HG03575 (cell line): ENCODE measurements around the gene VSIG10L2.
A peak's percentile ranks its signal among the peaks of the same experiment; 100 is the strongest.
"Not testable (repeated sequence)": the region's sequence is repeated elsewhere in the genome, so short reads cannot be mapped to it uniquely, and the experiment has no call there.

Experiments used
- ATAC-seq: cut with Tn5 transposase; IDR thresholded peaks from one replicate; pipeline ENCODE4 v1.9.1; 2021; ENCODE audit not compliant: unreplicated experiment, insufficient number of reproducible peaks, low FRiP score; ENCODE audit errors: extremely low read depth

The VSIG10L2 gene

DNA sequence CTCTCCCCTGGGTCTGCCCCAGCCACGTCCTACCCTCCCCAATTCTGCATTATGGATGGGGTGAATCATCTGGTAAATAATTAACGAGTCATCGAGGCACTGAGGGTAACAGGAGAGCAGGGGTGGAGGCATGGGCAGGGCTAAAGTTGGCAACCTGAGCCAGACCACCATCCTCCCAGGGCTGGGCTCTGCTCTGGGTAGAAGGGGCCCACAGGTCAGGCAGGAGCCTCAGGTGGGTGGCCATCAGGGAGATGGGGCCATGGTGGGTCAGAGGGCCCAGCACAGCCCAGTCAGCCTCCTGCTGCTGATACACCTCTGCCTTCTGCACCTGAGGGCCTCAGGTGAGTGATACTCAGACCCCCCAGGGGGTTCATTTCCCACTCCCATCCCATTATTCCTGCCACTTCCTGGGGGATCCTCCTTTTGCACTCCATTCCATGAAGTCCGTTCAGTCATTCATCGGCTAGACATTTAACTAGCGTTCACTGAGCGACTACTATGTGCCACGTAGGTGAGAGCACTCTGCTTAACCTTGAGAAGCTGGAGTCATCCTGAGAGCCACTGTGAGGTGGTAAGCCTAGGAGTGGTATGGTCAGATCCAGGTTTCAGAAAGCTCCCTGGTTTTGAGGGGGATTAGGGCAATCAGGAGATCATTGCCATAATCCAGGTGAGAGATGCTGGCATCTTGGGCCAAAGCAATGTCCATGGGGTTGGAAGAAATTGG is at the start of gene VSIG10L2:
Gene VSIG10L2, plus strand, starts transcription at position 248 of the 724 bp plus-strand sequence. Its CDS starts 12 bp downstream, at position 260.
- ATAC-seq: no peak

DNA sequence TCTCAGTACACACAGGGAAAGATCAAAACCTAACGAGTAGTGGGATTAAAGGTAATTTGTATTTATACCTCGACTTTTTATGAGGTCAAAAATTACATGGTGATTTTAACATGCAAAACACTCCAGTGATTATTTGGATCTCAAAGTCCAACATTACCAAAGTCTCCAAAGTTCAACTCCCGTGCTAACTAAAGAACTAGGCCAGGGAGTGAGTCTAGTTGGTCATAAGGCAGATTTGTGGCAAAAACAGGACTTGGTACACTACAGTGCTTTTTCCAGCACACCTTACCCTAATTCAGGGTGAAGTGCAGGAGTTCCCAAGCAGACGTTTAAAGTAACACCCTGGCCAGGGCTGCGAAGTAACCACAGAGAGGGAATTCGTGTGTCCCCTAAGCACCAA is 44.0 kb upstream of the VSIG10L2 start:
- no peak for ATAC-seq

DNA sequence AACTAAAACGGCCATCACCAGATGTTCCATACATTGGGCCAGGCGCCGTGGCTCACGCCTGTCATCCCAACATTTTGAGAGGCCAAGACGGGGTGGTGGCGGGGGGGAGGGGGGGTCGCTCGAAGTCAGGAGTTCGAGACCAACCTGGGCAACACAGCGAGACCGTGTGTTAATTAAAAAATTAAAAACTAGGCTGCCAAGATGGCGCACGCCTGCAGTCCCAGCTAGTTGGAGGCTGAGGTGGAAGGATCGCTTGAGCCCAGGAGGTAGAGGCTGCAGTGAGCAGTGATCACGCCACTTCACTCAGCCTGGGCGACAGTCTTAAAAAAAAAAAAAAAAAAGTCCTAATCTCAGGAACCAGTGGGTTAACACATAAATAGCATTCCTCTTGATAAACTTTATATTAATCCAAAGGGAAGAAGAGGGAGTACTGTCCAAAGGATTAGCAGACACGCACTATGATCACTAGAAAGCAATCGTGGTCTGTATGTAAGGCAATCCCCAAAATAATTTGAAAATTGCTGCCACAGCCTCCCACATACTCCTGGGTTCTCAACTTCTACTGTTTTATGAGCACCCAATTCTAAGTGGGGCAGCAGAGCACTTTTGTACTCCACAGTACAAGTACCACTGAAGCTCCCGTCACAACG is 43.4 kb upstream of the VSIG10L2 start:
- no peak for ATAC-seq

DNA sequence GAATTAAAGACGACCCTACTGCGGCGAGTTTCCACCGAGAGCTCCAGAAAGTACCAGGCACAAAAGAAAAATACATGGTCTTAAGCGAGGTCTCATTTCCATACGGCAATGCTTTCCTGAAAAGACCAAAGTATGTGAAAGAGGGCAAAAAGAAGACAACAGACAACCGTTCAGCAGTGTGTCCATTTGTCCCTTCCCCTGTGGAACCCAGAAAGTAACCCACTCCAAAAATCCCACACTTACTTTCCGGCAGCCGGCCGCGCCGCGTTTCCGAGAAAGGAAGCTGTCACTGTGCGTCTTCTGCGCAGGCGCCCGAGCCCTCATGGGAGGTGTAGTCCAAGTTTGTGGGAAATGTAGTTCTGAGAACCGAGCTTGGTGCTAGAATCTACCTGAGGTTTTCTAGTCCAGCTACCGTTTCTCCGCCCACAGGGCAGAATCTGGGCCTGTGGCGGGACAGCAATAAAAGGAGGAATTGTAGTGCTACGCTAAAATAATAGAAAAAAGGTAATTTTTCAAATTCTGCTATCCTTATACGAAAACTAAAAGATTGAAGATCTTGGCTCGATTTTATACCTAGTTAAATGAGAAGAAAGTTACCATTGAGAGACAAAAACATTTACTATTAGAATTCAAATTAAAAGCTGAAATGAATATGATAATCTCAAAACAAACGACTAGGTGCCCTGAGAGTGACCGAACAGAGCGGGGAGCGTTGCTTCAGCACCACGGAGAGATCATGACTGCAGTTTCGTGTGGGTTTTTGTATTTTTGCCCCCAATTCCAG is 42.7 kb upstream of the VSIG10L2 start, which contains the start of gene PUS3:
Gene PUS3, minus strand, starts transcription at position 280 of the 784 bp plus-strand sequence. CDS start 6,922 bp downstream, outside the sequence.
- ATAC-seq: peak; percentile 73

DNA sequence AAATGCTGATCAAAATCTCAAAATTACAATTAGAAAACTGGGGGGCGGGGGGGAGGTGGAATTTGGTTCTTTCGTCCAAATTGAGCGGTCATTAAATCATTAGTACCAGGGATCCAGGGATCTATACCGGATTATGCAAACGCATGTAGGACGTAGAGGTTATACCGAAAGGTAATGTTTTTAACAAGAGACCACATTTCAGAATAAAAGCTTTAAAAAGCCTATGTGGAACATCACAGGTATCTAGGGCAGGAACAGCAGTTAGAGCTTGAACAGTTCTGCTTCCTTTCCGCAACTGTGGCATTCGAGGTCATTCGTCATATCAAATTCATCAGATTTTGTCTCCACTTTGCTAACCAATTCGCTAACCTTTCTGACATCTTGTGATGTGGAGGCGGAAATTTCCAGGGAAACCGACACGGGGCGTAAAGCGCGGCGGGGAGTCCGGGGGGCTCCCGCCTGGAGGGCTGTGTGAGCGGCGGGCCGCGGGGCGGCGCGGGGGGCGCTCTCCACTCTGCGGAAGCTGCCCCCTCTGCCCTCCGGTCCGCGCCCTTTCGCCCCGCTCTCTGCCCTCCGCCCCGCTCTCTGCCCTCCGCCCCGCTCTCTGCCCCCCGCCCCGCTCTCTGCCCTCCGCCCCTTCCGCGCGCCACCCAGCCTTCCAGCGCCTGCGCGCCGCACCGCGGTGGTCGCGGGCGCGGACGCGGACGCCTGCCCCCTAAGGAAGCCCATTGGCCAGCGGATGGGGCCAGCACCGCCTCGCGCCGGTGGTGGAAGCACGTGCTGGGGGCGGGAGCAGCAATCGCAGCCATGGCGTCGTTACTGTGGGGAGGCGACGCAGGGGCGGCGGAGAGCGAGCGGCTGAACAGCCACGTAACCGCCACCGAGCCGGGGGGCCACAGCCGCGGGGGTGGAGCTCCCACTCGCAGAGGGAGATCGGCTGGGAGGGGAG is 41.9 kb upstream of the VSIG10L2 start, which contains the start of gene DDX25:
Gene DDX25, plus strand, starts transcription at position 798 of the 949 bp plus-strand sequence. Its CDS starts 10 bp downstream, at position 808.
- no peak for ATAC-seq

DNA sequence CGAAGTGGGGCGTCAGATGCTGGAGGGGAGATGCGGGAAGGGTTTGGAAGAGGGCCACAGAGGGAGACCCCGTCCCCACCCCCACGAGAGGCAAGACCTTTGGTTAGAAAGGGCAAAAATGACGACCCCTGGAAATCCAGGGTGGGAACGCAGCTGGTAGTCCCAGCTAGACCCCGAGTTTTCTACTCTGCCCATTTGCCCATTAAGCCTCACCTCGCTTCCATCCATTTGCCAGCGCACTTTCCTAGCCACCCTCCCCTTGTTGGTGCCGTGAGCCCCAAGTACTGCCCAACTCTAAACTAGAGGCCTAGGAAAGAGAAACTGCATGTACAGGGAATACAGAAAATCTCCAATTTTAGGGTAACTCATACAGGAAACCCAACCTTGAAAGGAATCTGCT is 41.2 kb upstream of the VSIG10L2 start:
- ATAC-seq: no peak

DNA sequence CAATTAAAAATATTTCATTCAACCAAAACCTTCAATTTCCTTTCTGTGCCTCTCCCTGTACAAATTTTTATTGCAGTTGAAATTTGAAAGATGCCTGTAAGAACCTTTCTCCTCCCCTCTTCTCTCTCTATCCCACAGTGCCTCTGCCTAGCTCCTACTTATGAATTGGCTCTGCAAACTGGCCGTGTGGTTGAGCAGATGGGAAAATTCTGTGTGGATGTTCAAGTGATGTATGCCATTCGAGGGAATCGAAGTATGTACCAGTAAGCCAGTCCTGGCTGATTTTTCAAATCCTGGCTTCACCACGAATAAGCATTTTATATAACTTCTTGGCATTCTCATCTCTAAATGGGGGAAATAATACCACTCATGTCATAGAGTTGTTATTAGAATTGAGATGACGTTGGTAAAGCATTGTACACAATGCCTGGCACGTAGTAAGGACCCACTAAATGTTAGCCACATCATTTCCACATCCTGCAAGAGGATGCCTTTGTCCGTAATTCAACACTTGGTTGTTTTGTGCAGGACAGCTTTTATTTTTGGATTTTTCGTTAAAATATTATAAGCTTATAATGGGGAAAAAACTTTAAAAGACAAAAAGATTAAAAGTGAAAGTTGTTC is 35.5 kb upstream of the VSIG10L2 start:
- no peak for ATAC-seq

DNA sequence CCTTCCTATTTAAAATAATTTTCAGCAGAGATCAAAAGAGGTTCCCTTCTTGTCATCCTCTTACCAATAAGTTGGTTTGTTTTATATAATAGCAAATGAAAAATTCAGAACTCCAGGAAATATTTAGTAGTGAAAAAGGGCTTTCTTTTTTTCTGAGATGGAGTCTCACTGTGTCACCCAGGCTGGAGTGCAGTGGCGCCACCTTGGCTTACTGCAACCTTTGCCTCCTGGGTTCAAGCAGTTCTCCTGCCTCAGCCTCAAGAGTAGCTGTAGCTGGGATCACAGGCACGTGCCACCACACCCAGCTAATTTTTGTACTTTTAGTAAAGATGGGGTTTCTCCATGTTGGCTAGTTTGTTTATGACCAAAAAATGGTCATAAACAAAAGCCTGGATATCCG is 31.2 kb upstream of the VSIG10L2 start:
- not testable (repeated sequence) for ATAC-seq

DNA sequence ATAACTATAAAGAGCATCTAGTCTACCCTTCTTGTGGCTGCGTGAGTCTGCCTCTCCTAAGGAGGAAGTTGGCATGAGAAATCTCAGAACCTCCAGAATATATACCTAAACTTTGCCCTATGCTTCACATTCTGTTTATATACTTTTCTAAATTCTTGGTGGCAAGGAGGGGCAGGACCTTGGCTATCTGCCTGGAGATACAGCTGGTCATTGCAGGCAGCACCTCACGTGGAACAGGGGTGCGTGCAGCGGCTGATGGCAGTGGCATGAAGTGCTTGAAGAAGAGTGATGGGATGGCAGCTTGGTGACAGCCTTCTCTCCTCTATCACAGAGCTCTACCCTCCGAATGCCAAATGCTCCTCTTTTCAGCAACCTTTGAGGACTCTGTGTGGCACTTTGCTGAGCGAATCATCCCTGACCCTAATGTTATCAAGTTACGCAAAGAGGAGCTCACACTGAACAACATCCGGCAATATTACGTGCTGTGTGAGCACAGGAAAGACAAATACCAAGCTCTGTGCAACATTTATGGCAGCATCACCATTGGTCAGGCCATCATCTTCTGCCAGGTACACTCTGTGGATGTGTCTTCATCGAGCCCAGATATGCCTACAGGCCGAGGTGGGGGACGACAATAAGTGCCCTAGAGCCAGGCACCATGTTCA is 29.0 kb upstream of the VSIG10L2 start:
- no peak for ATAC-seq

DNA sequence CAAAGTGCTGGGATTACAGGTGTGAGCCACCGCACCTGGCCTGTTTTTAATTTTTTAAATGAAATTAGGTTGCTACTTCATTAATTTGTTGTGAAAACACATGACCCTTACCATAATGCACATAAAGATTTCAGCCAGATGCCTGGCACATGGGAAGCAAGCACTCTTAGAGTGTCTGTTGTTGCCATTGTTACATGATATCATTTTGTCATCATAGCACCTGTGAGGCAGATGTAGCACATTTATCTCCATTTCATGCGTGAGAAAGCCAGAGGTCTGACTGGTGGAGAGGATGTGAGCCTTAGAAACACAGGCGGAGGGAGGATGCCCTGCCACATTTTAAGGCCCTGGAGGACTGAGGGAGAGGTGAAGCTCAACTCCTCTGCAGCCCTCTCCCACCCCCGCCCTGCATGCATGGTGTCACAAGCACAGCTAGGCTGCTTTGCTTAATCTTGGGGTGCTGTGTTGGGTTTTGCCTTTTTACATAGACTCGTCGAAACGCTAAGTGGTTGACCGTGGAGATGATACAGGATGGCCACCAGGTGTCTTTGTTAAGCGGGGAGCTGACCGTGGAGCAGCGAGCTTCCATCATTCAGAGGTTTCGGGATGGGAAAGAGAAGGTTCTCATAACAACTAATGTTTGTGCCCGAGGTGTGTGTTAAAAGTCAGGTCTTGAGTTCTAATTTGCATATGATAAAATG is 27.6 kb upstream of the VSIG10L2 start:
- ATAC-seq: no peak

DNA sequence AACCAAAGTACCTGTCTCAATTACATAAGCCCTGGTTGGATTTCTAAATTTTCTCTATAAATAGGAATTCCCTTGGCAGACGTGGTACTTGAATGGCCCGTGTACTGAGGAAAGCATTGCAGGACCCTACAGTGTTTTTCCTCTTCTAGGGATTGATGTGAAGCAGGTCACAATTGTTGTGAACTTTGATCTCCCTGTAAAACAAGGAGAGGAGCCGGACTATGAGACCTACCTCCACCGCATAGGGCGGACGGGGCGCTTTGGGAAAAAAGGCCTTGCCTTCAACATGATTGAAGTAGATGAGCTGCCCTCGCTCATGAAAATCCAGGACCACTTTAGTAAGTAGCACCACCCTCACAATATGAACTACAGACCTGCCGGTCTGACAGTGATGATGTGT is 24.8 kb upstream of the VSIG10L2 start:
- no peak for ATAC-seq

DNA sequence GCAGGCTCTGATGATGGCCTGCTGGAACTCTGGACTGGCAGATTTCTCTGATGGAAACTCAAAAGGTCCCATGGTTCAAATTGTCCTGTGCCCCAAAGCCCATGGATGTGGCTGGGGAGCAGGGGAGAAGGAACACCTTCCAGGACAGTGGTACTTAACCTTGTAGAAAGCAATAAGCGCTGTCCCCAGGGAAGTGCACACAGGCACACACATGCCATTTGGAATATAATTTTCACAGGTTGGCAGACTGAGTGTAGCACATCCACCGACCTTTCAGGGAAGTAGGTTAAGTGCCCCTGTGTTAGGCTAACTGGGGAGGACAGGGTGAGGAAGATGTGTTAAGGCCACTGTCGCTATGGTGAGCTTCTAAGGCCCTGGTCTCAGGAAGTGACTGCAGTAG is 23.7 kb upstream of the VSIG10L2 start:
- no peak for ATAC-seq

DNA sequence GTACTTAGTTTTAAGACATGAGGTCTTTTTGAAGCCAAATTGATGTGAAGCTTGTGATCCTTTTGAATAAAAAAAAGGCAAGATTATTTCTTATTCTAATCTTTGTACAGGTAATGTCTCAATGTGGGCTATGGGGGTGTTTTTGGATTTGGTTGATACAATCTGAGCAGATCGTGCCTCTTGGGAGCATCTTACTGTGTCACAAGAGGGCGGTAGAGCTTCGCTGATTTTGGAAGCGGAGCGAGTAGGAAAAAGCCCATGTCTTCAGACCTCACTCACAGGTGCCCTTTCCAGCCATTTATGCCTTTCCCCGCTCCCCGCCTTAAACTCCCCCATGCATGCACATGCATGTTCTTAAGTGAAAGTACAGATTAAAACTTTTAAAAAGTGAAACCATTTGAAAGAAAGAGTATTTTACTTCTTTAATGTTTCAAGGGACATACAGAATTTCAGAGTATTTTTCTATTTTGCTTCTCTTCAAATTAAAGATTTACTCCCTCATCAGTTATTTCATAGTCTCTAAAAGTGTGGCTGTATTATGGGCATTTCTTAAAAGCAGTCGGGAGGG is 22.7 kb upstream of the VSIG10L2 start:
- ATAC-seq: no peak

DNA sequence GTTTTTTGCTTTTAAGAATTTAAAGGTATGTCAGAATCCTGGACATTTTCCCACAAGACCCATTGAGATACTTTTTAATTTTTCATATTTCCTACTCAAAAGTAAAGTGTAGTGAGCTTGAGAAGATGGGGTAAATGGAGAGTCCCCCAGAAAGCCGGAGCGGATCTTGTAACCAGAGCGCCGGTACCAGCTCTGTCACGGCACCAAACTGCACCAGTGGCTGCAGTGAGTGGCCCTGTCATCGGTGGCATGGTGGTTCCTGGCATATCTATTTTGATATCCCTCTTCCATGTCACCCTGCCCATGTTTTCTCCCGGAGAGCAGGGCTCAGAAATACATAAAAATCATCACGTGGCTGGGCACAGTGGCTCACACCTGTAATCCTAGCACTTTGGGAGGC is 22.2 kb upstream of the VSIG10L2 start:
- ATAC-seq: no peak

DNA sequence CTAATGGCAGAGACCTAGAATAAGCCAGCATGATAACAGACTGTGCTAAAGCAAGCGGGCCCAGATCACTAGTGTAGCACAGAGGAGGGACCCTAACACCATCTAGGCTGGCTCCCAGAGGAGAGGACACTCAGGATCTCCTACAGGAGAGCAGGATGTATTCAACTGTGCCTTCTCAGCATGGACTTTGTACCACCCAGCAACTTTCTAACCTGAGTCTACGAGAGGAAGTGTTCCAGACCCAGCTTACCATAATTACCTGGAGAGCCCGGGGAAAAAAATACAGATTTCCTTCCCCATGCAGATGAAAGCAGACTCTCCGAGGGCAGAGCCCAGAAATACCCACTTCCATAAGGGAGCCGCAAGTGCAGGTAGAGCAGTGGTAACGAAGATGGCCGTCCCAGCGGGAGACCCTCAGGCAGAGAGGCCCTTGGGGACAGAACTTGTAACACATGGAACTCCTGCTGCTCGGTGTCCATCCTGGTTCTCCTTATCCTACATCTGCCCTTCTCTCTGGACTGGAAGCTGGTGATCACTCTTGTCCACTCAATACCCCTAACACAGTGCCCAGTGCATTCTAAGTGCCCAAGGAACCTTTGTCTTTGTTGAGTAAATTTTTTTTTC is 21.3 kb upstream of the VSIG10L2 start:
- no peak for ATAC-seq

DNA sequence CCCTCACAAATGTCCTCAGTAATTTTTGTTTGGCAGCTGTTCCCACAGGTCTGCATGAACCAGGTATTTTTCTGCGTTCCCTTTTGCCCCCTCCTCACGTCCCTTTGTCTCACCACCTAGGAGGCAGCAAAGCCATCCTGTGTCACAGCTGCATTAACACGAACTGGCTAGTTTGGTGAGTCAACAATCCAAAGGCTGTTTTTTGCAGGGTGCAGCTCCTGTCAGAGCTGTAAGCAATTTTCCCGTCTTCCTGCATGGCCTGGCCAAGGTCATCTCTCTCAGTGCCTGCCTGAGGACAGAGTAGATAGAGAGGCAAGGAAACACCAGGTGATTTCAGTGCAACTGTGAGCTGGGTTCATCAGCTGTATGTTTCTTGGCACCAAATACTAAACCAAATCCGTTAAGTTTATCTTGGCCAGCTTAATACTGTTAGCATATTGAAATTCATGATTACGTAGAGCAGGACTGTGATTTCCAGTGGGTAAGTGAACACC is 20.6 kb upstream of the VSIG10L2 start:
- ATAC-seq: no peak
